Neuron (in vitro differentiated cells): ENCODE data around the gene KLF5.

Source experiments
- H2AFZ ChIP-seq: one replicate; pipeline ENCODE4 v1.6.1; 2013; ENCODE audit warnings: low read depth, mild to moderate bottlenecking, inconsistent platforms, low read length, moderate library complexity
- H3K27me3 ChIP-seq: one replicate; pipeline ENCODE4 v1.6.1; 2013; ENCODE audit warnings: low read length; ENCODE audit not compliant: insufficient read depth
- H3K36me3 ChIP-seq: one replicate; pipeline ENCODE4 v1.6.1; 2013; ENCODE audit warnings: low read length; ENCODE audit not compliant: insufficient read depth
- H3K4me1 ChIP-seq: one replicate; pipeline ENCODE4 v1.6.1; 2013; ENCODE audit warnings: low read length; ENCODE audit not compliant: insufficient read depth
- H3K4me3 ChIP-seq: 2 replicates; pipeline ENCODE4 v1.5.1; 2013; ENCODE audit warnings: mild to moderate bottlenecking, low read length, moderate library complexity
- H3K9me3 ChIP-seq: one replicate; pipeline ENCODE4 v1.6.1; 2013; ENCODE audit warnings: low read length

The KLF5 gene

DNA sequence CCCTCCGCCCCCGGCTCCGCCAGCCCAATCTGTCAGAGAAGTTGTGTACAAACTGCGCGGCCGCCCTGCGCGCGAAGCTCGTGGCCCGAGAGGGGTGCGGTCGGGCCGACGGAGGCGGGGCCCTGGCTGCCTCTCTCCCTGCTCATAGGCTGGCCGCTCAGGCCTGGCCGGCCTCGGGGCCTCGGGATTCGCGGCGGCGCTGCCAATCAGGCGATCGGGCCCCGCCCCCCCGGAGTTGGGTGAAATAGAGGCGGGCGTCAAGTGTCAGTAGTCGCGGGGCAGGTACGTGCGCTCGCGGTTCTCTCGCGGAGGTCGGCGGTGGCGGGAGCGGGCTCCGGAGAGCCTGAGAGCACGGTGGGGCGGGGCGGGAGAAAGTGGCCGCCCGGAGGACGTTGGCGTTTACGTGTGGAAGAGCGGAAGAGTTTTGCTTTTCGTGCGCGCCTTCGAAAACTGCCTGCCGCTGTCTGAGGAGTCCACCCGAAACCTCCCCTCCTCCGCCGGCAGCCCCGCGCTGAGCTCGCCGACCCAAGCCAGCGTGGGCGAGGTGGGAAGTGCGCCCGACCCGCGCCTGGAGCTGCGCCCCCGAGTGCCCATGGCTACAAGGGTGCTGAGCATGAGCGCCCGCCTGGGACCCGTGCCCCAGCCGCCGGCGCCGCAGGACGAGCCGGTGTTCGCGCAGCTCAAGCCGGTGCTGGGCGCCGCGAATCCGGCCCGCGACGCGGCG lies at the start of gene KLF5:
TSS of gene KLF5 (plus strand) at position 270 of the 724 bp plus-strand sequence. CDS start at position 593, 323 bp downstream.
- Histone ChIP-seq H3K9me3 (no peaks in the 10 kb centered on the region), H3K4me3 (peak within 1 kb of the TSS; percentile 67), H3K36me3 (no peaks in the 10 kb centered on the region), H3K27me3 (peaks cover 12% of the 10 kb centered on the region), H3K4me1 (peaks cover 9% of the 10 kb centered on the region), H2AFZ (peak within 1 kb of the TSS; percentile 68)

DNA sequence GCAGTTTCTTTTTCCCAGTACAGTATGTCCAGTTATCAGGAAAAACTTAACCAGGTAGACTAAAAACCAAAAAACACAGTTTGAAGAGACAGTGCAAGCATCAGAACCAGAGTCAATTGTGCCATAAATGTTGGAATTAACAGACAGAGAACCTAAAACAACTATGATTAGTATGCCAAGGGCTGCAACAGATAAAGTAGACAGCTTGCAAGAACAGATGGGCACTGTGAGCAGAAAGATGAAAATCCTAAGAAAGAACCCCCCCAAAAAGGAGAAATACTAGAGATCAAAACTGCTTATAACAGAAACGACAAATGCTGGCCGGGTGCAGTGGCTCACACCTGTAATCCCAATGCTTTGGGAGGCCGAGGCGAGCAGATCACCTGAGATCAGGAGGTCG lies 47.1 kb upstream of the KLF5 start:
- H2AFZ ChIP-seq = no peak overlapping the region
- H3K36me3 ChIP-seq = peaks cover 14% of the 10 kb centered on the region
- H3K9me3 ChIP-seq = no peaks in the 10 kb centered on the region
- no peaks in the 10 kb centered on the region for H3K4me1 ChIP-seq
- no peak overlapping the region for H3K4me3 ChIP-seq
- no peaks in the 10 kb centered on the region for H3K27me3 ChIP-seq

DNA sequence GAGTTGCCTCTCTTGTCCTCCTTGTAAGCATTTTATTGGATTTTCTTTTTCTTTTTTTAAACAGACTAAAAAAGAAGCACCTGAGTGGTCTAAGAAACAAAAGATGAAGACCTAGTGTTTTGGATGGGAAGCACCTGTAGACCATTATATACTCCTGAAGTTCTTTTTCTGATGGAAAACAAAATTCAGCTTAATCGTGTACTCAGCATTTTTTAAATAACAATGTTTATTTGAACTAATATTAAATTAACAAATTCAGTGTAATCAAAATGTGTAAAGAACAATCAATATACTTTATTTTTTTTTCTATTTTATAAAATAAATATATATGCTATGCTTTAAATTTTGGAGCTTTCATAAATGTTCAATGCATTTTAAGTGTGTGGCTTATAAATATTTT lies 43.0 kb upstream of the KLF5 start:
- H3K27me3 ChIP-seq = no peaks in the 10 kb centered on the region
- H2AFZ ChIP-seq = no peak overlapping the region
- H3K9me3 ChIP-seq = no peaks in the 10 kb centered on the region
- H3K36me3 ChIP-seq = peaks cover 10% of the 10 kb centered on the region
- H3K4me1 ChIP-seq = no peaks in the 10 kb centered on the region
- no peak overlapping the region for H3K4me3 ChIP-seq

DNA sequence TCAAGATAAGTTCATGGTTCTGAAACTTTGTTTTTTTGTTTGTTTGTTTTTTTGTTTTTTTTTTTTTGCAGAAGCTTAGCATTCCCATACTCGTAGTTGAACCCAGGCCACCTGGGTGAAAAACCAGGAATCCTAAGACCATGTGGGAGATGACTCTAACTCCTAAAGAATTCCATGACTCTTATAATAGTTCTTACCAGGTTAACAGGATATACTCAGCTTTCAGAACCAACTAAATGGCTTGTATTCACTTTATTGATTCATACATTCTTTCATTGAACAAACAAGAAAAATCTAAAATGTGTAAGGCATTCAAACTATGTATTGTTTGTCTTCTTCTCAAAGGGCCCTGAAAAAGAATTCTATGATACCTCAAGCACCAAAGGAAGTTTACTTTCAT lies 40.5 kb upstream of the KLF5 start:
- no peaks in the 10 kb centered on the region for H3K4me1 ChIP-seq
- no peaks in the 10 kb centered on the region for H3K27me3 ChIP-seq
- peaks cover 10% of the 10 kb centered on the region for H3K36me3 ChIP-seq
- no peaks in the 10 kb centered on the region for H3K9me3 ChIP-seq
- no peak overlapping the region for H3K4me3 ChIP-seq
- no peak overlapping the region for H2AFZ ChIP-seq

DNA sequence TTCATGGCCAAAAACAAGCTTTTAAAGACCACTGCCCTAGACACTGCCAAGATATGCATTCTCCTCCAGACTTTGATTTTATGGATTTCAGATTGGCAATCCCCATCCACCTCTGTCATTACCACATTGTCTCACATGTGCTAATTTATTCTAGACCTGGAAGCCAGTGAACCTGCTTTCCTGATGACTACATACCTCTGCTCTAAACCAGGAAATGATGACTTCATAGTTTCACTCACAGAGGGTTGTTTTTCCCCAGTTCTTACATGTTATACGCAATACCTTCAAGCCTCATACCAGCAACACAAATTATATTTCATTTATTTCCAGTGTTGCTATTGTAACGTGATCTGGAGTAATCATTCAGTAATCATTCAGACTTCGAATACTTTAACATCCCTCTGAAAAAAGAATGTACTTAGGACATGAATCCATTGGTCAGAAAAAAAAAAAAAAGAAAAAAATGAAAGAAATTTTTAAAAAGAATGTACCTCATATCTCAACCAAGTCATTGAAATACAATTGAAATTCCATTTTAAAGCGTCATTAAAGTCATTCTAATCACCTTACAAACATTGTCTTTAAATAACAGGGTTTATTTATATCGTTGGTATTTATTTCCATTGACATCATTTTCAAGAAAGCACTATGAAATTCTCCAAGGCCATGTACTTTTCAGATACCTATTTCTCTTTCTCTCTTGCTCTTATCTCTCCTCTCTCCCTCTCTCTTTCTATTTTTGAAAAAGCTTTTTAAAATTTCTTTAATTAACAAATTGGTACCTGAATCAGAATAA lies 33.4 kb upstream of the KLF5 start:
- Histone ChIP-seq H2AFZ (no peak overlapping the region), H3K4me3 (no peak overlapping the region)

DNA sequence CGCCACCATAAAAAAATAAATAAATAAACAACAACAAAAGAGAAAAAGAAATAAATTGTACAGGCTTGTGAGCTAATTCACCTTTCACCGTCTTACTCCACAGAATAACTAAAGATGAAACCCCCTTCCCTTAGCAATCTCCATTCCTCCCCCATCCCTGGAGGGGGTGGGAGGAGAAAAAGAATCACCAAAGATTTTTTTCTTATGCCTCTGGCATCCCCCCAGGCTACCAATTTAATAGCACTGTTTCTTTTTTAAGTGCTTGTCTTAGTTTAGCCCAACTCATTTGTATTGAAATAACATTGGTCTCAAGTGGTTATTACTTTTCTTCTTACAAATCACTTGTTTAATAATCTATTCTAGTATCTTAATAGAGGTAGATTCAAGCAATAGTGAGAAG lies 23.9 kb upstream of the KLF5 start:
- Histone ChIP-seq H3K9me3 (no peaks in the 10 kb centered on the region), H2AFZ (no peak overlapping the region), H3K27me3 (no peaks in the 10 kb centered on the region), H3K4me3 (no peak overlapping the region), H3K4me1 (no peaks in the 10 kb centered on the region), H3K36me3 (no peaks in the 10 kb centered on the region)

More for the DNA sequence above, 33.4 kb upstream of the KLF5 start:
- H3K36me3 ChIP-seq = peaks cover 2% of the 10 kb centered on the region
- no peaks in the 10 kb centered on the region for H3K4me1 ChIP-seq
- no peaks in the 10 kb centered on the region for H3K27me3 ChIP-seq
- no peaks in the 10 kb centered on the region for H3K9me3 ChIP-seq

DNA sequence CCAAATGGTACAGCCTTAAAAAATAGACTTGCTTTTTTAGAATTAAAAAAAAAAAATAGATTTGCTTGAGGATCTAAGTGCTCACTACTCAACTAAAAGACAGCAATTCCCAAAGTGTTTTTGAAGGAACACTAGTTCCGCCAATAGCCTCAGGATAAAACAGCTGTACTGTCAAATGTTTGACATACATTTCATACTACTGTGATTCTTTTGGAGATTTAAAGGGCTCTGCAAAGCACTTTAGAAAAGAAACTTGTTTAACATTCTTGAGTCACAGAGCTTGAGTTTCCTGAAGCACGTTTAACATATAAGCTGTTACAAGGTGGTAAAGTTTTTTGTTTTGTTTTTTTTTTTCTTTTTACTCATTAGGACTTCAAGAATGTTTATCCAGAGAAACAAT lies 23.1 kb upstream of the KLF5 start:
- Histone ChIP-seq H3K9me3 (no peaks in the 10 kb centered on the region), H3K27me3 (no peaks in the 10 kb centered on the region), H3K4me1 (no peaks in the 10 kb centered on the region), H3K36me3 (no peaks in the 10 kb centered on the region), H2AFZ (no peak overlapping the region), H3K4me3 (no peak overlapping the region)

DNA sequence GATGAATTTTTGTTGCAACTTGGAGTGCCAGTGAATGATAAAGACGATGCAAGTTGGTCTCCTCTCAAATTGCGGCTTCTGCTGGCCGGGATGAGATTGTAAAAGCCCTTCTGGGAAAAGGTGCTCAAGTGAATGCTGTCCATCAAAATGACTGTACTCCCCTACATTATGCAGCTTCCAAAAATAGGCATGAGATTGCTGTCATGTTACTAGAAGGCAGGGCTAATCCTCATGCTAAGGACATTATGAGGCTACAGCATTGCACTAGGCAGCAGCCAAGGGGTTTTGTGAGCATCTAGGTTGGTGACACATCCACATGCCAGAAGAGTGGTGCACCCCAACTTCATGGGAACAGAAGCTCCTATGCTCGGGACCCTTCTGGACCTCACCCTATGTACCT lies 22.2 kb upstream of the KLF5 start:
- Histone ChIP-seq H3K9me3 (no peaks in the 10 kb centered on the region), H3K4me1 (no peaks in the 10 kb centered on the region), H3K36me3 (no peaks in the 10 kb centered on the region), H3K4me3 (no peak overlapping the region), H3K27me3 (no peaks in the 10 kb centered on the region), H2AFZ (no peak overlapping the region)

DNA sequence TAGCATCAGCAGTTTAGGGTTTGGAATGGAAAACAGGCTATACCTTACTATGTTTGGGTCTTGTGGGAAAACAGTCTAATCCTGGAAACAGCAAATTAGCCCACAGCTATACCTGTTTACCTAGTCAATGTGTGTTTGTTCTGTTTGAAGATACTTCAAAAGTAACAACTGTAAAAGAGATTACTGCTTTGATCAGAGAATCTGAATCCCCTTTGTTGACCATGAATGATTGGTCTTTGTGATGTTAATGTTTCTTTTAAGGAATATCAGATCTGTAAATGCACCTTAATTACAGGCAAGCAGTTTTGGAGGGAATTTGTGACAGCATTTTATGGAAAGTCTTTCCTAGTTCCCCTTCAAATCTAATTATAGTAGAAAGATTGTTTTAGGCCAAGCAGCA lies 20.7 kb upstream of the KLF5 start:
- Histone ChIP-seq H3K36me3 (no peaks in the 10 kb centered on the region), H3K4me1 (no peaks in the 10 kb centered on the region), H3K4me3 (no peak overlapping the region), H3K27me3 (no peaks in the 10 kb centered on the region), H3K9me3 (no peaks in the 10 kb centered on the region), H2AFZ (no peak overlapping the region)

DNA sequence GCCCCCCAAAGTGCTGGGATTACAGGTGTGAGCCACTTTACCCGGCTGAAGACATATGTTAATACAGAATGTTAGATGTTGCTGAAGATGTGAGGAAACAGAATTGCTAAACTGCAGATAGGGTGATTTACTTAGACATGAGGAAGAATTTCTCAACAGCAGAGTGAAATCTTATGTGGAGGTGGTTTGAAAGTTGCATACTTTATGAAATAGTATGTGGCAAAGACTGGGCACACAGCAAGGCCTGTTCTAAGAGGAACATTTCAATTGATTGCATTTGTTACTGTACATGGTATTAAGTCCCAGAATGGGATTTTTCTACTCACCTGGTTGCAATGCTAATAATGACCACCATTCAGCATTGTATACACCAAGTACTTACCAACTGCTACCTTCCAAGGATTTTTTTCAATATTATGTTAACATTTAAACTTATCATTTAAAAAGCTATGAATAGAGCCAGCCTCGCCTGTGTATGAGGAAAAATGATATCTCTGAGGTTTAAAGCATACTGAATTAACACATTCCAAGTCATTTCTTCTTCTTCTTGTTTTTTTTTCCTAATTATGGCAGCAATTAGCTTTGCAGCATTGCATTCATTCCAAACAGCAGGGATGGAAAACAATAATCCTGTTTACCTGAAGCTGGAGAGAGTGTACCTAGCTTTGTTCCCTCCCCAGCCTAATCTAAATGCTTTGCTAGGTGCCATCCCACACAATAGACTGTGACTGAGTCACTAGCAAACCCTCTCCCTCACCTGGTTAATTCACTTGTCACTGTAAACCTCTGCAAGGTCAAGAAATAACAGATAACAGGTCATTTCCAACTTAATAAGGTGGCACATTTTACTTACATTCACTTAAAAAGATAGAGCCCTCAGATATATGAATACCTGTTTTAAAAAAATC lies 19.4 kb upstream of the KLF5 start:
- no peaks in the 10 kb centered on the region for H3K4me1 ChIP-seq
- no peaks in the 10 kb centered on the region for H3K9me3 ChIP-seq
- H3K27me3 ChIP-seq = no peaks in the 10 kb centered on the region
- no peaks in the 10 kb centered on the region for H3K36me3 ChIP-seq
- H3K4me3 ChIP-seq = no peak overlapping the region
- H2AFZ ChIP-seq = no peak overlapping the region

DNA sequence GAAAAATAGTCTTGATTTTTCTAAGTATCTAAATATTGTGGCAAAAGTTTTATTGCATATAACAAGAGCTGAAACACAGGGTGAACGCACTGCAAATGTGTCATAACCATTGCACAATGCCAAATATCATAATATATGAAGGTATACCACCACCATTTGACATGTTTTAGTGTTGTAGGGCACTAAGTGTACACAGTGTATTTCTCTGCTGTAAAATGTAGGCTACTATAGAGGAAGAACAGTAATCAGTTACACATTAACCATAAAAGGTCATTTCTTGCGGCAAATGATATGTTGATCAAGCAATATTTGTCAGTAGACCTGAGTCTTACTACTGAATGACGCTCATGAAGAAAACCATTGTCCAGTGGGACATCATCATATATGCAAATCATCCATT lies 18.3 kb upstream of the KLF5 start:
- Histone ChIP-seq H3K36me3 (no peaks in the 10 kb centered on the region), H3K27me3 (no peaks in the 10 kb centered on the region), H3K4me1 (no peaks in the 10 kb centered on the region), H2AFZ (no peak overlapping the region), H3K4me3 (no peak overlapping the region), H3K9me3 (no peaks in the 10 kb centered on the region)

DNA sequence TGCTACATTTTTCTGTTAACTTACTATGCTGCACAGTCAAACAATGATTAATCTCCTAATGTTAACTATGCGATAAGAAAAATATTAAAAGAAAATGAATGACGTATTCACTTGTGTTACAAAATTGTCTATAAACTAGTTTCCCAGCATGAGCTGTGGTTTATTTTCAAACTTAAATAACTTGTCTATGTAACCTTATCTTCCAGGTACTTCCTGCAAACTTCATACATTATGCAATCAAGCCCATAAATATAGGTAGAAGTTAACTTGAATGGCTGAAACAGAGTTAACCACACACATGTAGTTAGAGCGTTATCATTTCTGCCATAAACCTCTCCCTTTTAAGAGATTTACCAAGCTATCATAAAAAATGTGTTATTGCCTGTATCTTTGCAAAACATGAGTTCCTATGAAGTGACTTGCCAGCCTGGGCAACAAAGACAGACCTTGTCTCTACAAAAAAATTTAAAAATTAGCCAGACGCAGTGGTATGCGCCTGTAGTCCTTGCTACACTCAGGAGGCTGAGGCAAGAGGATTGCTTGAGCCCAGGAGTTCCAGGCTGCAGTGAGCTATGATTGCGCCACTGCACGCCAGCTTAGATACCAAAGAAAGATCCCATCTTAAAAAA lies 17.7 kb upstream of the KLF5 start:
- H2AFZ ChIP-seq = no peak overlapping the region
- no peaks in the 10 kb centered on the region for H3K9me3 ChIP-seq
- H3K4me1 ChIP-seq = no peaks in the 10 kb centered on the region
- H3K36me3 ChIP-seq = no peaks in the 10 kb centered on the region
- H3K4me3 ChIP-seq = no peak overlapping the region
- no peaks in the 10 kb centered on the region for H3K27me3 ChIP-seq
